Fibroblast of villous mesenchyme (primary cell): ENCODE data around the gene DCT. TPM values are rescaled to one million over a fixed set of nuclear protein-coding genes. Genes with fewer than 3 reads are reported as not detected.
A peak's percentile ranks its signal among the peaks of the same experiment; 100 is the strongest.

Experiments used
- DNase-seq: peaks from one replicate; pipeline ENCODE4 v3.0.0-alpha.2; 2010; ENCODE audit warnings: low read depth
- H3K4me3 ChIP-seq: 2 replicates; pipeline ENCODE4 v1.5.1; 2011; ENCODE audit warnings: low read depth, mild to moderate bottlenecking, low read length
- CTCF ChIP-seq: IDR thresholded peaks from 2 replicates; pipeline ENCODE4 v1.5.1; 2012; ENCODE audit warnings: low read depth, mild to moderate bottlenecking, low read length; ENCODE audit not compliant: insufficient read depth
- total RNA-seq: library from RNA; depleted of rRNA; stranded (reverse); fragments of >200 nt; gene quantifications from 2 replicates; pipeline ENCODE4 v1.2.3, GENCODE V29; 2012

DCT gene
- total RNA-seq, 1 donor = not detected

GRCh38 chr13:94412870-94413597 is 66.4 kb downstream of the DCT start:
- no peak for DNase-seq

GRCh38 chr13:94411747-94412146 is 67.7 kb downstream of the DCT start:
- no peak overlapping the region for H3K4me3 ChIP-seq
- TF ChIP-seq CTCF = no peak
- DNase-seq = no peak

More at GRCh38 chr13:94412870-94413597, 66.4 kb downstream of the DCT start:
- H3K4me3 ChIP-seq = no peak overlapping the region
- TF ChIP-seq CTCF = no peak

- no peak overlapping the region for H3K4me3 ChIP-seq
- peak; percentile 63 for DNase-seq
- TF ChIP-seq CTCF = no peak
Measured at GRCh38 chr13:94408314-94409036, 71.0 kb downstream of the DCT start.

GRCh38 chr13:94400874-94401273 is 78.6 kb downstream of the DCT start:
- no peak for DNase-seq
- TF ChIP-seq CTCF = no peak
- no peak overlapping the region for H3K4me3 ChIP-seq

- DNase-seq = no peak
- no peak overlapping the region for H3K4me3 ChIP-seq
- TF ChIP-seq CTCF = no peak
Measured at GRCh38 chr13:94399812-94400211, 79.7 kb downstream of the DCT start.

- H3K4me3 ChIP-seq = no peak overlapping the region
- TF ChIP-seq CTCF = no peak
- no peak for DNase-seq
Measured at GRCh38 chr13:94395860-94396259, 83.6 kb downstream of the DCT start.
